Heart left ventricle (tissue), 13 donors: ENCODE measurements around the gene TMEM100.

Source experiments
- CTCF ChIP-seq, 12 donors: fragments of 200-600 bp; sonication (generic) in 4 of 12; IDR thresholded peaks; one replicate each; pipeline versions ENCODE4 v1.5.0 to v1.8.0; 2018 to 2022; ENCODE audit warnings: antibody characterized with exemption in 12 of 12, mild to moderate bottlenecking in 5 of 12
- POLR2A ChIP-seq, 2 donors: fragments of 450-650 bp; IDR thresholded peaks; one replicate each; pipeline ENCODE4 v1.6.1; 2017; ENCODE audit warnings: antibody characterized with exemption in 2 of 2, mild to moderate bottlenecking in 2 of 2, moderate library complexity in 2 of 2
- donor health status: ischemic (EF 13 %, LVEDD 7.1; RV severe dilation, severe dysfunction).
- donor health status: DM: no; HTN: yes; CAD: no.
- donor health status: DM: no; HTN: no; CAD: no.
- donor health status: ischemic (EF 25% LVEDD 6.9; RV normal size, moderate dysfunction).
- donor health status: ischemic (EF 25% LVEDD 5.7; RV mildly dilated, moderate dysfunction).
- donor health status: ischemic (EF 35%, LVEDD 5.7; RV mildly dilated, moderate dysfunction).
- donor health status: nonischemic (EF 11% LVEDD 7.7; RV severe dilation, severe dysfunction).
- donor health status: DM: yes; HTN: yes; CAD: no.
- donor health status: PGD.
- donor health status: ischemic (EF 29% LVEDD 5.4; RV normal size, mild dysfunction).
- donor health status: nonischemic (EF 23%, LVEDD 6.1; RV moderate dilation, normal function).

- no peak for TF ChIP-seq CTCF (IDR thresholded peaks at IDR 0.05)
- TF ChIP-seq POLR2A (IDR thresholded peaks at IDR 0.05) = no peak
Measured at GRCh38 chr17:55709984-55710383, 12.7 kb downstream of the TMEM100 start.
